ENCODE measurements around the gene SULT1E1.

DNA sequence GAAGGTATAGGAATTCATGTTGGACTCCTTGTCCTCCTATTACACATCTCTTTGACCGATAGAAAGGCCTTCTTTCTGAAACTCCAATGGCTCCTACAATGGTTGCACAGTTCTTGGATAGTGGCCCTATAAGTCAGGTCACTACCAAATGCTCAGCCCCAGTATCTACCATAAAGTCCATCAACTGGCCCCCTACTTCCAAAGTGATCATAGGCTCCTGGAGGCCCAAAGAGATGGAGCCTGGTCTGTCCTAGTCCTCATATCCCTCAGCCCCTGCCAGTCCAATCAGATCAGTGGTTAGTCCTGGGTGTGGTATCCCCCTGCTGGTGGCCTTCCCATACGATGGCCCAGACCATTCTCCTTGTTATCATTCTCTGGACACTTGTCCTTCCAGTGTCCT lies 30.3 kb downstream of the SULT1E1 start:
- TF ChIP-seq POLR2A (IDR thresholded peaks at IDR 0.05) = no peak
- TF ChIP-seq, protein P1, sequence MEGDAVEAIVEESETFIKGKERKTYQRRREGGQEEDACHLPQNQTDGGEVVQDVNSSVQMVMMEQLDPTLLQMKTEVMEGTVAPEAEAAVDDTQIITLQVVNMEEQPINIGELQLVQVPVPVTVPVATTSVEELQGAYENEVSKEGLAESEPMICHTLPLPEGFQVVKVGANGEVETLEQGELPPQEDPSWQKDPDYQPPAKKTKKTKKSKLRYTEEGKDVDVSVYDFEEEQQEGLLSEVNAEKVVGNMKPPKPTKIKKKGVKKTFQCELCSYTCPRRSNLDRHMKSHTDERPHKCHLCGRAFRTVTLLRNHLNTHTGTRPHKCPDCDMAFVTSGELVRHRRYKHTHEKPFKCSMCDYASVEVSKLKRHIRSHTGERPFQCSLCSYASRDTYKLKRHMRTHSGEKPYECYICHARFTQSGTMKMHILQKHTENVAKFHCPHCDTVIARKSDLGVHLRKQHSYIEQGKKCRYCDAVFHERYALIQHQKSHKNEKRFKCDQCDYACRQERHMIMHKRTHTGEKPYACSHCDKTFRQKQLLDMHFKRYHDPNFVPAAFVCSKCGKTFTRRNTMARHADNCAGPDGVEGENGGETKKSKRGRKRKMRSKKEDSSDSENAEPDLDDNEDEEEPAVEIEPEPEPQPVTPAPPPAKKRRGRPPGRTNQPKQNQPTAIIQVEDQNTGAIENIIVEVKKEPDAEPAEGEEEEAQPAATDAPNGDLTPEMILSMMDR (IDR thresholded peaks at IDR 0.05) = no peak
